ENCODE results near the gene PCMTD2. TPM values are rescaled to one million over a fixed set of nuclear protein-coding genes. Genes with fewer than 3 reads are reported as not detected.

The PCMTD2 gene
- total and polyA plus RNA-seq, 2 donors from 2014 or later = 25.0 to 53.8 TPM

GRCh38 chr20:64237316-64237715 is 18.2 kb upstream of the PCMTD2 start:
- Histone ChIP-seq H3K36me3 (ENCODE audit: control insufficient read depth in 2 of 3, insufficient read depth in 3 of 3, low read length in 3 of 3) (no peaks in the 10 kb centered on the region), H3K4me1 (ENCODE audit: control insufficient read depth in 2 of 3, insufficient read depth in 2 of 3, low read depth in 1 of 3, low read length in 3 of 3) (no peaks in the 10 kb centered on the region), H3K4me3 (ENCODE audit: low read length in 3 of 3) (no peak overlapping the region), H3K9ac (ENCODE audit: low read length in 3 of 3) (no peak overlapping the region), H3K9me3 (ENCODE audit: control insufficient read depth in 2 of 3, insufficient read depth in 1 of 3, low read length in 3 of 3) (no peaks in the 10 kb centered on the region), H3K27me3 (ENCODE audit: control insufficient read depth, insufficient read depth, low read length) (no peaks in the 10 kb centered on the region), H3K27ac (ENCODE audit: low read depth in 2 of 2, low read length in 2 of 2) (no peak overlapping the region)
- DNase-seq (peak in 1 of 5 donors; percentile 58), FAIRE-seq (no peak)
- TF ChIP-seq, protein P1, sequence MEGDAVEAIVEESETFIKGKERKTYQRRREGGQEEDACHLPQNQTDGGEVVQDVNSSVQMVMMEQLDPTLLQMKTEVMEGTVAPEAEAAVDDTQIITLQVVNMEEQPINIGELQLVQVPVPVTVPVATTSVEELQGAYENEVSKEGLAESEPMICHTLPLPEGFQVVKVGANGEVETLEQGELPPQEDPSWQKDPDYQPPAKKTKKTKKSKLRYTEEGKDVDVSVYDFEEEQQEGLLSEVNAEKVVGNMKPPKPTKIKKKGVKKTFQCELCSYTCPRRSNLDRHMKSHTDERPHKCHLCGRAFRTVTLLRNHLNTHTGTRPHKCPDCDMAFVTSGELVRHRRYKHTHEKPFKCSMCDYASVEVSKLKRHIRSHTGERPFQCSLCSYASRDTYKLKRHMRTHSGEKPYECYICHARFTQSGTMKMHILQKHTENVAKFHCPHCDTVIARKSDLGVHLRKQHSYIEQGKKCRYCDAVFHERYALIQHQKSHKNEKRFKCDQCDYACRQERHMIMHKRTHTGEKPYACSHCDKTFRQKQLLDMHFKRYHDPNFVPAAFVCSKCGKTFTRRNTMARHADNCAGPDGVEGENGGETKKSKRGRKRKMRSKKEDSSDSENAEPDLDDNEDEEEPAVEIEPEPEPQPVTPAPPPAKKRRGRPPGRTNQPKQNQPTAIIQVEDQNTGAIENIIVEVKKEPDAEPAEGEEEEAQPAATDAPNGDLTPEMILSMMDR (IDR thresholded peaks at IDR 0.05; ENCODE audit: borderline replicate concordance, extremely low read depth, insufficient read depth) = no peak
- intact Hi-C loops (cut with DNase I) = no loop called here

DNA sequence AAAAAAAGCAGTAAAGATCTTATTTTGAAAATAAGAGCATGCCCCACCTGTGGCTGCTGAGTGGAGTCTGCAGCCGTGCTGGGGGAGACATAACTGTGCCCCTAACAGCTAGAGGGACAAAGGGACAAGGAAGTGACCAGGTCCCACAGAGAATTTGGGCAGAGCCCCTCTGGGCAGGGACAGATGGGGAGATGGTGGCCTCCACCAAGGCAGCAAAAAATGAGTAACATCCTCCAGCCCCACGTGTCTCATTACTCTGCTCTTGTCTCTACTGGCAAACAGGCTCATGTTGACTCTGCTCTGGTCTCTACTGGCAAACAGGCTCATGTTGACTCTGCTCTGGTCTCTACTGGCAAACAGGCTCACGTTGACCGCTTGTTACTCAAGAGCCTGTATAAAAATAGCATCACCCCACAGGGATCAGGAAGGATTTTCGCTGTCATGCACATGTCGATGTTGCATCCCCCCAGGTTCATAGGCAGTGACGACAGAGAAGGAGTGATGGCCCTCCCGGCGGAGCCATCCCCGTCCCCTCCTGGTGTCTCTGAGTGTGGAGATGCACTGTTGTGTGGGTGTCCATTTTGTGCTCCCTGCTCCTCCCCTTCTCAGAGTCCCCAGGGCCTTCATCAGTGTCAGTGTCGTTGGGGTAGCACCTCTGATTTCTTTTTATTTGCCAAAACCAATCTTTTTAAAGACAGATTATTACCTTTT is 17.3 kb upstream of the PCMTD2 start:
- no peak overlapping the region for H3K9ac ChIP-seq (ENCODE audit: low read length in 3 of 3)
- H3K9me3 ChIP-seq (ENCODE audit: control insufficient read depth in 2 of 3, insufficient read depth in 1 of 3, low read length in 3 of 3) = no peaks in the 10 kb centered on the region
- FAIRE-seq (no peak), DNase-seq (peak in 1 of 5 donors; percentile 26)
- H3K4me1 ChIP-seq (ENCODE audit: control insufficient read depth in 2 of 3, insufficient read depth in 2 of 3, low read depth in 1 of 3, low read length in 3 of 3) = no peaks in the 10 kb centered on the region
- H3K36me3 ChIP-seq (ENCODE audit: control insufficient read depth in 2 of 3, insufficient read depth in 3 of 3, low read length in 3 of 3) = no peaks in the 10 kb centered on the region
- intact Hi-C loops (cut with DNase I) = no loop called here
- H3K4me3 ChIP-seq (ENCODE audit: low read length in 3 of 3) = no peak overlapping the region
- TF ChIP-seq, protein P1 (IDR thresholded peaks at IDR 0.05; ENCODE audit: borderline replicate concordance, extremely low read depth, insufficient read depth) = no peak
- H3K27me3 ChIP-seq (ENCODE audit: control insufficient read depth, insufficient read depth, low read length) = no peaks in the 10 kb centered on the region
- no peak overlapping the region for H3K27ac ChIP-seq (ENCODE audit: low read depth in 2 of 2, low read length in 2 of 2)

GRCh38 chr20:64238851-64239387 is 16.6 kb upstream of the PCMTD2 start:
- Histone ChIP-seq H3K4me3 (ENCODE audit: low read length in 3 of 3) (no peak overlapping the region), H3K27ac (ENCODE audit: low read depth in 2 of 2, low read length in 2 of 2) (no peak overlapping the region), H3K4me1 (ENCODE audit: control insufficient read depth in 2 of 3, insufficient read depth in 2 of 3, low read depth in 1 of 3, low read length in 3 of 3) (no peaks in the 10 kb centered on the region), H3K27me3 (ENCODE audit: control insufficient read depth, insufficient read depth, low read length) (no peaks in the 10 kb centered on the region), H3K9ac (ENCODE audit: low read length in 3 of 3) (no peak overlapping the region), H3K9me3 (ENCODE audit: control insufficient read depth in 2 of 3, insufficient read depth in 1 of 3, low read length in 3 of 3) (no peaks in the 10 kb centered on the region), H3K36me3 (ENCODE audit: control insufficient read depth in 2 of 3, insufficient read depth in 3 of 3, low read length in 3 of 3) (no peaks in the 10 kb centered on the region)
- TF ChIP-seq, protein P1 (IDR thresholded peaks at IDR 0.05; ENCODE audit: borderline replicate concordance, extremely low read depth, insufficient read depth) = no peak
- FAIRE-seq (no peak), DNase-seq (peak in 1 of 5 donors; percentile 39)
- intact Hi-C loops (cut with DNase I) = no loop called here

Measured in kidney (tissue), 14 donors.